GM18505 (cell line): ENCODE data around the gene ENPEP.
A peak's percentile ranks its signal among the peaks of the same experiment; 100 is the strongest.

ENCODE experiments used
- ATAC-seq: cut with Tn5 transposase; IDR thresholded peaks from one replicate; pipeline ENCODE4 v1.9.1; 2021; ENCODE audit not compliant: unreplicated experiment
- POLR2A ChIP-seq: IDR thresholded peaks from 4 replicates; pipeline ENCODE4 v1.6.1; 2011; ENCODE audit warnings: borderline replicate concordance; ENCODE audit not compliant: insufficient read depth, insufficient read length; ENCODE audit errors: extremely low read depth

ENPEP gene

DNA sequence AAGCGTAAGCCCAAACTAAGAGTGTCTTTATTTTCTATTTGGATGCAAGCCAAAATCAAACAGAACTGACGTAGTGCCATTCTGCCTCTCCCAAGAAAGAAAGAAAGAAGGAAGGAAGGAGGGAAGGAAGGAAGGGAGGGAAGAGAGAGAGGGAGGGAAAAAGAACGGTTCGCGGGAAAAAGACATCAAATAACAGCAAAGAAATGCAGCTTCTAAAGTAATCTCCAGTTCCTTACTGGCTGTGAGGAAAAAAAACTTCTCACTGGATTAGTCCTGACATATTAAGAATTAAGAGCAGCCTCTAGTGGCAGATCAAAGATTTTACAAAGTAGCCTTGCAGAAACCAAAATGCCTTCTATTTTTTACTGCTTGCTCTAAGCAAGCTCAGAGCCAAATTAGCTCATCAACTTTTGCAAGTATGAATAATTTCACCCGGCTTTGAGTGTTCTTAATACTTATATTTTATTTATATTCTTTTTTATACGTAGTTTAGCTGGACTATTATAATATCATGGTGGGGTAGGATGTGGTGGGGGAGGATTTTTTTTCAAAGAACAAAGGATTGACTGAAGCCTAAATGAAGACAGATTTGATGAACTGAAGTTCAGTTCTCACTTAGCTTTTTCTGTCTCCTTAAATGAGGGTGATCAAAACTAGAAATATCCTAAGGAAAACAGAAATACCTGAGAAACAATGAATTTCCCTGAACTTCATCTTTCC lies 110.3 kb downstream of the ENPEP start:
- no peak for ATAC-seq
- no peak for TF ChIP-seq POLR2A

DNA sequence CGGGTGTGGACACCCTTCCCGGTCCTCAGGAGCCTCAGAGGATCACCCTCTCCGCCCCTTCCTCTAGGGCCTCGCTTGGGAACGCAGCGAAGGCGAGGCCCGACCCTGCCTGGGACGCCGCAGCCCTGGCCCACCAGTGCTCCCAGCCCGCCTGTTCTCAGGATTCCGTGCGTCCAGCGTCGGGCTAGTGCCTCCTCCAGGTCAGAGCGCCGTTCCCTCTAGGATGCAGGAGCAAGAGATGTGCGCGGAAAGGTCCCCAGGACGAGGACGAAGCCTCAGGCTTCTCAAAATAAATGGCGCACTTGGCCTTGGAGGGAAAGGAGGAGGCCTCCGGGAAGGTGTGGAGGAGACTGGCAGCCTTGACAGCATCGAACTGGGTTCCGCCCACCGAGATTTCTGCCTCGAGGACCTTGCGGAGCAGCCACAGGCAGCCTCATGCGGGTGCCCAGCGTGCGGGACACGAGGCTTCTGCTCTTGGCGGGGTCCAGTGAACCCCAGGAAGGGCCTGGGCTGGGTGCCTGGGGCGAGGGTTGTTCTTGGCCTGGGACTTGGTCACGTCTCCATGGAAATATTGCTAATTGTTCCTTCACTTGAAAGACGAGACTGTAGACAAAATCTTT lies 111.8 kb downstream of the ENPEP start:
- ATAC-seq, result no peak
- no peak for TF ChIP-seq POLR2A

- TF ChIP-seq POLR2A, result no peak
- no peak for ATAC-seq
These were observed 113.3 kb downstream of the ENPEP start for GRCh38 chr4:110589297-110589696.

- TF ChIP-seq POLR2A, result no peak
- ATAC-seq, result no peak
These were observed 119.6 kb downstream of the ENPEP start for GRCh38 chr4:110595583-110595982.

GRCh38 chr4:110596431-110596830 lies 120.5 kb downstream of the ENPEP start:
- ATAC-seq, result no peak
- TF ChIP-seq POLR2A, result no peak

- TF ChIP-seq POLR2A, result no peak
- ATAC-seq, result no peak
These were observed 121.6 kb downstream of the ENPEP start for GRCh38 chr4:110597582-110597981.

DNA sequence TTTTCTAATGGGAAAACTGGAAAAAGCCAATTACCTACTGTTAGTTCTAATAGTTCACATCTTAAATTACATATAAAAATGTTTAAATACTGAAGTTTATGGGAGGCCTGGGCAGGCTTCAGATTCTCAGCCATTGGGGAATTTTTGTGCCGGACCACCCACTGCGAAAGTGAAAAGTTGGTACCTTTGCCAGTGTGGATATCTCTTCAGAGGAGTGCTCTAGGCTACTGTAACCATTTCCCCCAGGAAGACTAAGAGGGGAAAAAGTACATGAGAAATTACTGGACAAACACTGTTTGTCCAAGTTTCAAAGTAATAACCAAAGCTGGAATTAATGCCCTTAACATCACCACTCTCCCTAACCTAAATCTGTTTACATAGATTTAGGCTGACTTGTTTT lies 126.1 kb downstream of the ENPEP start:
- no peak for ATAC-seq
- no peak for TF ChIP-seq POLR2A

GRCh38 chr4:110605077-110605476 lies 129.1 kb downstream of the ENPEP start:
- no peak for TF ChIP-seq POLR2A
- no peak for ATAC-seq

DNA sequence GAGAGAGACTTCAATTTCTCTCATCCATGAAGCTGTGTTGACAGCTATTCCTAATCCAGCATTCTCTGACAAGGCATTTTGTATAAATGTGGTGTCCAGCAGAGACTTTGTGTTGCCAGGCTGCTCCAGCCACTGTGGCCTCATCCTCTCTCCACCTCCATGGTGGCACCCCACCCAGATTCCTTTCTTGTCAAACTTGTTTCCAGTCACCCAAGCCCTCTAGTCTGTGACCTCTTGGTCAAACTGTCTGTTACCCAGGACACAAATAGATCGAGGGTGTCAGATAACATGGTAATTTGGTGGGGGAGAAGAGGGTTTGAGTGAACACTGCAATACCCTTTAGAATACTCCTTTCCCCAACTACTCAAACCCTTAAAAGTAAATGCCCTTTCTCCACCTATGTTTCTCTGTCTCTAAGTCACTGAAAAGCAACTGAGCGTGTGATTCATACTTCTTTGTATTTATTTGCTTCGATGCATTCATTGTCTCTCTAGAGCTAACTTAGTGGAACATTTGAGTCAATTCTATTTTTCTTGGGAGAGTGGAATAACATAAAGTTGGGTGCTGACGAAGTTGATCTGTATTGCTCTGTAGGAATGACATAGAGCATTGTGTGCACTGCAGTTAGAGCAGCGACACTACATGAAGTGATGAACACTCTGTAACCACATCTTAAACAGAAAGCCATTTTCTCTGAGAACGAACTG lies 133.2 kb downstream of the ENPEP start:
- no peak for TF ChIP-seq POLR2A
- ATAC-seq, result no peak

DNA sequence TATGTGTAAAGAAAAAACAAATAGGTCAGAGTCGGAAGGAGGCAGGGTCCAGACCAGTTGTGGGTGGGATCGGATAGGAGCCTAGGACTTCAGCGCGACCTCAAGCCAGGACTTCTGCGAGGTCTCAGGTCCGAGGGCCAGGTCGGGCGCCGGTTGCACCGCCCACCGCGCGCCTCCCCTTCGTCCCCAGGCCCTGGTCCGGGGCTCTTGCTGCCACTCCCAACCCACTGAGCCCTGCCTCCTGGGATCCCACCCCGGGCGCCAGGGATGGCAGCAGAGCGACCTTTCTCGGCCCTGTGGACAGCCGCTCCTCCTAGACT lies 134.6 kb downstream of the ENPEP start:
- peak; percentile 9 for ATAC-seq
- no peak for TF ChIP-seq POLR2A

DNA sequence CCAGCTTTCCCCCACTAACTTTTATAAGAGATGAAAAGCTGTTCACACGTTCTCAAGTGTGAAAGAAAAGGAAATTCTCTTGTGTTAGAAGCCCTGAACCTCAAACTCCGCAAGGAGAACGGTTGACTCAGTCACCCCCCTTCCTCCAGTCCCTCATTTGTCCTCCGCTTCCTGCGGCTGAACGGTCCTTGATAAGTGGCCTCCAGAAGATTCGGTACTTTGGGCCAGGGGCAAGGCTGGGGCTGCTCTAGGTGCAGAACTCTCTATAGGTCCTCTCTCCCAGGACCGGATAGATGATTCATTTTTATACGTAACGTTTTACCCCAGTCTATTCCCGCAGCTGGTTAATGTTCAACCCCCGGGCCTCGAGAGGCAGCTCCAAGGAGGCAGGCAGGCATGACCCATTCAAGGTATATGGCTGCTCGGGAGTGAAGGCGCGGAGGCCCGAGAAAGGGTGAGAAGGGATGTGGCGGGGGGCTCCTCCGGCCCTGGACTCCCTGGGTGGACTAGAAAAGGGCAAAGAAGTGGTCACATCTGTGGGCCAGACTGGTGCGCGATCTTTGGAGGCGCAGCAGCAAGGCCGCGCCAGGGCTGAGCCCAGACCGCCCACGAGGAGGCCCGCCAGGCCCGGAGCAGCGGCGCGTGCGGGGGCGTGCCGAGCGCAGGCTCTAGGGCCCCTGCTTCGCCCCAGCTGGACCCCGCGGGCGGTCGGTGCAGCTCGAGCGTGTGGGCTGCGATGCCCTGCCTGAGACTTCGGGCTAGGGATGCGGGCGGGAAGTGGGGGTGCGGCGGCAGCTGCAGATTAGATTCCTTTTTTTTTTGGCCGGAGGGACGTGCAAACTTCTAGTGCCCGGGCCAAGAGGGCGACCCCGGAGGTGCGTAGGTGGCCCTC lies 135.2 kb downstream of the ENPEP start:
- TF ChIP-seq POLR2A, result no peak
- ATAC-seq, result peak; percentile 73

GRCh38 chr4:110611968-110612447 lies 136.1 kb downstream of the ENPEP start:
- no peak for TF ChIP-seq POLR2A
- ATAC-seq, result no peak
